ENCODE measurements around the gene PACSIN1.
"Not testable (repeated sequence)": the region's sequence is repeated elsewhere in the genome, so short reads cannot be mapped to it uniquely, and the experiment has no call there.

Gene PACSIN1

GRCh38 chr6:34476921-34477320, 11.0 kb downstream of the PACSIN1 start:
- DNase-seq (ENCODE audit: low read depth, low spot score), result no peak
- H3K4me3 ChIP-seq (ENCODE audit: low read length), result no peak overlapping the region

DNA sequence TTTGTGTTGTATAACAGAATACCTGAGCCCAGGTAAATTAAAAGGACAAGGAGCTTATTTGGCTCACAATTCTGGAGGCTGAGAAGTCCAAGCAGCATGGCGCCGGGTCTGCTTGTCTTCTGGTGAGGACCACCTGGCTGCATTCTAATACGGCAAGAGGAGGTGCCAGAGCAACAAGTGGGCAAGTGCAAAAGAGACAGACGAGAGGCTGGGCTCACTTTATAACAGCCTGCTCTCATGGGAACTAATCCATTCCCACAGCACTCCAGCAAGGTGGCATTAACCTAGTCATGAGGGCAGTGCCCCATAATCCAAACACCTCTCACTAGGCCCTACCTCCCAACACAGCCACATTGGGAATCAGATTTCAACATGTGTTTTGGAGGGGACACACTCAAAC, 12.9 kb downstream of the PACSIN1 start:
- no peak overlapping the region for H3K4me3 ChIP-seq (ENCODE audit: low read length)
- no peak for DNase-seq (ENCODE audit: low read depth, low spot score)

DNA sequence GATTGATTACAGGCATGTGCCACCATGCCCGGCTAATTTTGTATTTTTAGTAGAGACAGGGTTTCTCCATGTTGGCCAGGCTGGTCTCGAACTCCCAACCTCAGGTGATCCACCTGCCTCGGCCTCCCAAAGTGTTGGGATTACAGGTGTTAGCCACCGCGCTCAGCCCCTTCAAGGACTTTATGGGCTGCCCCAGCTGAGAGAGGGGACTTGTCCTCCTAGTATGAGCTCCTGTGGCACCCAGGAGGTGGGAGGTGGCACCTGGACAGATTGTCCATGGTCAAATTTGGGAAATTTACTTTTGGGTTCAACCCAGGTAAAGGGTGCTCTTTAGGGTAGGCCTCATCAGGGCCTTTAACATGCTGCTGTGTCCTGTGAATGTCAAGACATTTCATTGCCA, 17.9 kb downstream of the PACSIN1 start:
- H3K4me3 ChIP-seq (ENCODE audit: low read length); DNase-seq (ENCODE audit: low read depth, low spot score): not testable (repeated sequence)

DNA sequence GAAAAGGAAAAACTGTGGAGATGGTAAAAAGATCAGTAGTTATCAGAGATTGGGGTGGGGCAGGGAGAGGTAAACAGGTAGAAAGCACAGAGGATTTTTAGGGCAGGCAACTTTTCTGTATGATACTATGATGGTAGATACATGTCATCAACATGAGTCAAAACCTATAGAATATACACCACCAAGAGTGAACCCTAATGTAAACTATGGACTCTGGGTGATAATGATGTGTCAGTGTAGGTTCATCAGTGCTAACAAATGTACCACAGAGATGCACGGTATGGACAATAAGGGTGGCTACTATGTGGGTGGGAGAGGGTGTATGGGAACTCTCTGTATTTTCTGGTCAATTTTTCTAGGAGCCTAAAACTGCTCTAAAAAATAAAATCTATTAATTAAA, 18.5 kb downstream of the PACSIN1 start:
- DNase-seq (ENCODE audit: low read depth, low spot score), result no peak
- no peak overlapping the region for H3K4me3 ChIP-seq (ENCODE audit: low read length)

DNA sequence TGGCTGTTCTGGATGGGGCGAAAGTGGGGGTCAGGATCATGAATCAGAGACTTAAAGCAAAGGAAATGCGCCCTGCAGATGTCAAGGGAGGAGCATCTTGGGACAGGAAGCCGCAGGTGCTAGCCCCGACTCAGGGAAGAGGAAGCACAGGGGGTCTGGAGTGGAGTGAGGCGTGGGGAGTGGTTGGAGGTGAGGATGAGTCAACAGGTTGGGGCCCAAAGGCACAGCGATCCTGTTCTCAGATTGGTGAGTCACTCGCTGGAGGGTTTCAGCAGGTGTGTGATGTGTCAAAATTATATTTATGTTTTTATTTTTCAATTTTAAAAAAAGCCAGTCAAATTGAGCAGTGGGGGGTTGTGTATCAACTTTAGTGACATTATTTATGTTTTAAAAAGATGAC, 19.0 kb downstream of the PACSIN1 start:
- peak; percentile 65 for DNase-seq (ENCODE audit: low read depth, low spot score)
- no peak overlapping the region for H3K4me3 ChIP-seq (ENCODE audit: low read length)

DNA sequence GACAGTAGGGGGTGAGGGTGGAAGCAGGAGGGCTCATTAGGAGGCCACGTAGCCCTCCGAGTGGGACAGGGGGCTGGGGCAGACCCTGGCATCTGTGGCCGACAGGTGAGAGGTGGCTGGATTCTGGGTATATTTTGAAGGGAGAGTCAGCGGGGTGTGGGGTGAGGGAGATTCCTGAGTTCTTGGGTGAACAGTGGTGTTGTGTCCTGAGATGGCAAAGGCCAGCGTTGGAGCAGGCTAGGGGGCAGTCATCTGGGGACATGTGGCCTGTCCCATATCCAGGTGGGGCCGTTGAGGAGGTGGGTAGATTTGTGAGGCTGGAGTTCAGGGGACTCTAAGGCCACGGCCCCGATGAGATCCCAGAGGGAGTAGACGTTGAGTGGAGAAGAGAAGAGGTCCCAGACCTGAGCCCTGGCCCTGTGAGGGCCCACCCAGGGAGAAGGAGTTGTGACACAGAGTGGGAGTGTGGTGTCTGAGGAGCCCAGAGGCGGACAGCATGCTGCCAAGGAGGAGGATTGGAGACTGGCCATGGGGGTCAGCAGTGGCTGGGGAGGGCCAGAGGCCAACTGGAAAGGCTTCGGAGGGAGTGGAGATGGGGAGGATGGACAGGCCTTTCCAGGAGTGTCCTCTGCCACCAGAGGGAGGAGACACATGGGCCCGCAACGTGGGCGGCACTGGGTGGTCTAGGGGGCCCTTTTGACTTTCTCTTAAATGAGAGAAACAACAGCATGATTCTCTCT, 19.6 kb downstream of the PACSIN1 start:
- DNase-seq (ENCODE audit: low read depth, low spot score), result no peak
- H3K4me3 ChIP-seq (ENCODE audit: low read length), result no peak overlapping the region

DNA sequence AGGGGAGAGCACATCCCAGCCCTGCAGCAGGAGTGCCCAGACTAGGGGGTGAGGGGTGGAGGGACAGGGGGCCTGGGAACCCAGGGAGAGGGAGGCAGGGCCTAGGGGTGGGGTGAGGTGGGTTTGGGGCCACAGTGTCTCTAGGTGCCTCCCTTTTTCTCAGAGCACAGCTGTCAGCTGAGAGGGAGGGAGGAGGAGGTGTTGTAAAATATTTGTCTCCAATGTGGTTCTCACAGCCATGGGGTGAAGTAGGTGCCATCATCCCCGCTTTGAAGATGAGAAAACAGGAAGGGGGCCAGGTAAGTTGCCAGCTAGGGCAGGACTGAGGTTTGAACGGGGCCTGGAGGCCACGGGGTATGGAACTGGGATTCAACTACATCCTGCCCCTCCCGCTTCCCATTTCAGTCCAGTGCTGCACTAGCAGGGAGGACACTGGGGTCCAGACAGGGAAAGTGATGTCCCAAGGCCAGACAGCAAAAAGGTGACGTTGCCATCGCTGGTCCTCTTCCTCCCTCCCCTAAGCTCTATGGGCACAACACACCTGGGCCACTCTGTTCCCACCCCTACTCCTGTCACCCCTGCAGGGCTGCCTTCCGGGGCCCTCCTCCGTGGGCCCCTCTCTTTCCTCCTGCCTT, 20.3 kb downstream of the PACSIN1 start:
- H3K4me3 ChIP-seq (ENCODE audit: low read length), result no peak overlapping the region
- peak; percentile 22 for DNase-seq (ENCODE audit: low read depth, low spot score)

DNA sequence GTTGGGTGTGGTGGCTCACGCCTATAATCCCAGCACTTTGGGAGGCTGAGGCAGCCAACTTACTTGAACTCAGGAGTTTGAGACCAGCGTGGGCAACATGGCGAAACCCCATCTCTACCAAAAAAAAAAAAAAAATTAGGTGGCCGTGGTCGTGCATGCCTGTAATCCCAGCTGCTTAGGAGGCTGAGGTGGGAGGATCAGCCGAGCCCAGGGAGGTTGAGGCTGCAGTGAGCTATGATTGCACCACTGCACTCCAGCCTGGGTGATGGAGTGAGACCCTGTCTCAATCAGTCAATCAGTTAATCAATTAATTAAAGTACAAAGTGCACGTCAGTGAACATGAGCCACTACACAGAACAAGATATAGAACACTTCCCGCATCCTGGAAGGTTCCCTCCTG, 21.0 kb downstream of the PACSIN1 start:
- H3K4me3 ChIP-seq (ENCODE audit: low read length); DNase-seq (ENCODE audit: low read depth, low spot score): not testable (repeated sequence)

GRCh38 chr6:34487536-34487935, 21.7 kb downstream of the PACSIN1 start:
- no peak overlapping the region for H3K4me3 ChIP-seq (ENCODE audit: low read length)
- DNase-seq (ENCODE audit: low read depth, low spot score), result no peak

DNA sequence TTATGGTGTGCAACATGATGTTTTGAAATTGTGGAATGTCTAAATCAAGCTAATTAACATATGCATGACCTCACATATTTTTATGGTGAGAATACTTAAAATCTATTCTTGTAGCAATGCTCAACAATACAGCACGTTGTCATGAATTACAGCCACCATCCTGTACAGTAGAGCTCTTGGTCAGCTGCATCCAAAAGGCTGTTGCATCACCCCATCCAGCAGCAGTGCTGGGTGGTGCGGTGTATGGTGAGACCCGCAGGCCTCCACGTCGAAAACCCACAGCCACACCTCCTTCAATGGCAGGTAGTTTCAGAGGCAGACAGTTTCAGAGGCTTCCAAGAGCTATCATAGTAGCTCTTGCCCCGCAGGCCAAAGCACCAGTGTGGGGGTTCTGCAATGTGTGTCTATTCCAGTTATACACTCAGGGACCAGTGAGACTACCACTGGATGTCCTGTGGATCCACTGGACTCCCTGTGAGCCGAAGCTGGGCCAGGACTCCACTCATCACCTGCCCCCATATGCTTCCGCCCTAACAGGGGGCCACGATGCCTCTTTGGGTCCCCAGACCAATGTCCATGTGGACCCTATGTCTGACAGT, 23.4 kb downstream of the PACSIN1 start:
- no peak overlapping the region for H3K4me3 ChIP-seq (ENCODE audit: low read length)
- DNase-seq (ENCODE audit: low read depth, low spot score), result no peak

GRCh38 chr6:34490390-34491090, 24.7 kb downstream of the PACSIN1 start:
- DNase-seq (ENCODE audit: low read depth, low spot score), result no peak
- no peak overlapping the region for H3K4me3 ChIP-seq (ENCODE audit: low read length)

DNA sequence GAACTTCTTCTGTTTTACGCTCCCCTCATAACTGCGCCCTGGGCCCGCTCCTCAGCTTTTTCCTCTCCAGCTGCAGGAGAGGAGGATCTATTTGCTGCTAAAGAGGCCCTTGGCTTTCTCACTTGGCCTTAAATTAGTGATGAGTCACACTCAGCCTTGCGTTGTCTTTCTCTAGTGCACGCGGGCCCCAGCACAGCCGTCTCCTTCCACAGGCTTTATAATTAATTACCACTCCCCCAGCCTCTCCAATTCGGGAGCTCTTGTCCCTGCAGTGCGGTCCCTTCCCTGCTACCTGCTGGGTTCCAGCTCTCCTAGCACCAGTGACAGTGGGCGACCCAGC, 25.2 kb downstream of the PACSIN1 start:
- H3K4me3 ChIP-seq (ENCODE audit: low read length), result no peak overlapping the region
- no peak for DNase-seq (ENCODE audit: low read depth, low spot score)

- H3K4me3 ChIP-seq (ENCODE audit: low read length), result no peak overlapping the region
- DNase-seq (ENCODE audit: low read depth, low spot score), result no peak
Observed at GRCh38 chr6:34493344-34493743, 27.5 kb downstream of the PACSIN1 start.

DNA sequence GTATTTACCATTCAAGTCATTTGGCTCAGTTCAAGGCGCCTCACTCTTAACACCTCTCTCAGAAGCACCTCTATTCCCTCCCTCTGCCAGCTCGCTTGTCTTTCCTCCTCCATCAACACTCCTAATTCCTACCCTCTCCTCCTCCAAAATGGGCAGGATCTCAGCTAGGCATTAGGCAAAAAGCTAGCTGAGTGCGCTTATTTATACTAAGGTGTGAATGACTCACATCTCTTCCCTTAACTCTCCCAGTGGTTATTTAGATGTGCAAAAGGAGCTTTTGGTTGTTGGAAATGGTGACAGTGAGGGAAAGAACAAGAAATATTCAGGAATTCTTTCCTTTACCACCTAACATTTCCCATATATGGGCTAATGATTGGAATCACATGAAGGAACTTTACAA, 29.1 kb downstream of the PACSIN1 start:
- no peak for DNase-seq (ENCODE audit: low read depth, low spot score)
- no peak overlapping the region for H3K4me3 ChIP-seq (ENCODE audit: low read length)

DNA sequence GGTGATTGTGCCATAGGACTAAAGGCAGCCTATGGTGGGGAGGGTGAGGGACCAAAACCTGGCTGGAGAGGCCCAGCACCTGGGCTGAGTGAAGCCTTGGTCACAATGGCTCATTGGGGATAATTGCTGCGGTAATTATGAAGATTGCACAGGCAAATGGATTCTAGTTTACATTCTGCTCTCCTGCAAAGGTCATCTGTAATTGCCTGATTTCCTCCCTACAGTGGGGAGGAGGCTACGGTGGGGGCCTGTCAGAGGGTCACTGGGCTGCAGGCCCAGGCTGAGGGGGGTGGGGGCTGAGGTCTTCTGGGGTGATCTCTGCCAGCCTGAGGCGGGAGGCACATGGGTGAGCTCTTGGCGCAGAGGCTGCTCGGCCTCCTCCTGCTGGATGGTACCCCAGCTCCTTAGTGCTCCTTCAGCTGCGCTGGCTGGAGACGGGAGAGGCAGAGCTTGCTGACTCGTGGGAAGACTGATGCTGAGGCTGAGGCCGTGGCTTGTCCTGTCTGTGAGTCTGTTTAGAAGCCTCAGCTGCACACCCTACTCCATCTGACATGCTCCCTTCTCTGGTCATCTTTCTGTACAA, 30.3 kb downstream of the PACSIN1 start:
- no peak for DNase-seq (ENCODE audit: low read depth, low spot score)
- H3K4me3 ChIP-seq (ENCODE audit: low read length), result no peak overlapping the region

GRCh38 chr6:34497411-34497810, 31.5 kb downstream of the PACSIN1 start:
- H3K4me3 ChIP-seq (ENCODE audit: low read length), result no peak overlapping the region
- no peak for DNase-seq (ENCODE audit: low read depth, low spot score)

DNA sequence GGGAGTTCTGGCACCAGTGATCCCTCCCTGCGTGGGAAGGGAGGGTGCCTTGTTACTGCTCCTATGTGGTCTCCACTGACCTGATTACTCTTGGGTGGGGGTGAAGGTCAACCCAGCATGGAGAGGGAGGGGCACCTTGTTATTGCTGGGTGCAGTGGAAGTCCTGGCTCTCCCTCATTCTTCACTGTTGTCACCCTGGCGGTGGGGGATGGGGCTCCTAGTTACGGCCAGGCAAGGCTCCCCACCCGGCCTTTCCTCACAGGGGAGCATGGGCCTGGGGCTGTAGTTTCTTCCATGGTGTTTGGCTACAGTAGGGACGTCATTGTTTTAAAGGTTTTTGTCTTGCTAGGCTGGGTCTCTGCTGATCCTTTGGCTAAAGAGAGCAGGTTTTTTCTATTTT, 40.8 kb downstream of the PACSIN1 start:
- no peak for DNase-seq (ENCODE audit: low read depth, low spot score)

GRCh38 chr6:34508425-34508824, 42.5 kb downstream of the PACSIN1 start:
- no peak for DNase-seq (ENCODE audit: low read depth, low spot score)
- no peak overlapping the region for H3K4me3 ChIP-seq (ENCODE audit: low read length)

More for the DNA sequence above, 40.8 kb downstream of the PACSIN1 start:
- H3K4me3 ChIP-seq (ENCODE audit: low read length), result no peak overlapping the region

DNA sequence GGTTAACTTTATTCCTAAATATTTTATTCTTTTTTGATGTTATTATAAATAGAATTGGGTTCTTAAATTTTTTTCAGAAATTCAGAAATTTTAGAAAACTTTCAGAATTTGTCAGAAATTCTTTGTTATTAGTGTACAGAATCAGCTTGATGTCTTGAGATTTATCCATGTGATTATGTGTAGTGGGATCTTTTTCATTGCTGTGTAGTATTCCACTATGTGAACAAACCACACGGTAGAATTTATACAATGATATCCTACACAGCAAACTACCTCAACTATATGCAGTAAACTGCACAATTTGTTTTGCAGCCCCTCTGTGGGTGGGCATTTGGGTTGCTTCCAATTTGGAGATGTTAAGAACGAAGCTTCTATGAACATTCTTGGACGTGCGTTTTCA, 43.9 kb downstream of the PACSIN1 start:
- DNase-seq (ENCODE audit: low read depth, low spot score), result no peak
- no peak overlapping the region for H3K4me3 ChIP-seq (ENCODE audit: low read length)

DNA sequence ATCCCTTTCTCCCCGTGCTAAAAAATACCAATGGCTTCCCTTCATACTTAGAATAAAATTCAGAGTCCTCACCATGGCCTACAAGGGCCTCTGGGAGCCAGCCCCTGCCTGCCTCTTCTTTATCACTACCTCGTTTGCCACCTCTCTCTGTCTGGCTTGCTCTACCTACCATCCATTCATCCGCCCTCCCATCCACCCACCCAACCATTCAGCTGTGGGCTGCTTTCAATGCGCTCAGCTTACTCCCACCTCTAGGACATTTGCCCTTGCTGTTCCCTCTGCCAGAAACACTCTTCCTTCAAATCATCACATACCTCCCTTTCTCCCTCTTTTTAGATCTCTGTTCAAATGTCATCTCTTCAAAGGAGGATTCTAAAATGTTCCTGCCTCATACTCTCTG, 44.4 kb downstream of the PACSIN1 start:
- H3K4me3 ChIP-seq (ENCODE audit: low read length), result no peak overlapping the region
- no peak for DNase-seq (ENCODE audit: low read depth, low spot score)
